Neural cell (in vitro differentiated cells): Measurements from ENCODE around the gene ROBO4. TPM values are rescaled to one million over a fixed set of nuclear protein-coding genes. Genes with fewer than 3 reads are reported as not detected.

ENCODE experiments used
- H2AFZ ChIP-seq: fragments of 200-600, 300-800 bp; sonication (generic), shearing (Covaris generic); 2 replicates; pipeline ENCODE4 v1.6.0; 2014; ENCODE audit warnings: low read depth, mild to moderate bottlenecking, antibody characterized with exemption, low read length, moderate library complexity
- H3F3A ChIP-seq: fragments of 200-600 bp; shearing (Covaris generic); 2 replicates; pipeline ENCODE4 v1.6.1; 2016; ENCODE audit warnings: mild to moderate bottlenecking, moderate library complexity, mixed read lengths, antibody characterized with exemption, low read length; ENCODE audit not compliant: insufficient read depth, poor library complexity, severe bottlenecking
- H3K27ac ChIP-seq: fragments of 200-600, 300-800 bp; sonication (generic), shearing (Covaris generic); 2 replicates; pipeline ENCODE4 v1.5.1; 2014; ENCODE audit warnings: mild to moderate bottlenecking, low read length, moderate library complexity
- H3K27me3 ChIP-seq: fragments of 300-800, 200-600 bp; sonication (generic), shearing (Covaris generic); 2 replicates; pipeline ENCODE4 v1.6.0; 2014; ENCODE audit warnings: mild to moderate bottlenecking, low read depth, low read length, moderate library complexity; ENCODE audit not compliant: insufficient read depth
- H3K36me3 ChIP-seq: fragments of 300-800, 200-600 bp; sonication (generic), shearing (Covaris generic); 2 replicates; pipeline ENCODE4 v1.5.1; 2014; ENCODE audit warnings: mild to moderate bottlenecking, antibody characterized with exemption, low read length, moderate library complexity; ENCODE audit not compliant: insufficient read depth
- H3K4me2 ChIP-seq: fragments of 300-800, 200-600 bp; sonication (generic), shearing (Covaris generic); 2 replicates; pipeline ENCODE4 v1.6.0; 2014; ENCODE audit warnings: mild to moderate bottlenecking, low read length
- H3K4me3 ChIP-seq: fragments of 300-800, 200-600 bp; sonication (generic), shearing (Covaris generic); 2 replicates; pipeline ENCODE4 v1.5.1; 2014; ENCODE audit warnings: mild to moderate bottlenecking, low read length, moderate library complexity
- H3K79me2 ChIP-seq: fragments of 200-600 bp; shearing (Covaris generic); replicated peaks from 2 replicates; pipeline ENCODE4 v1.6.0; 2014; ENCODE audit warnings: mild to moderate bottlenecking, low read length, moderate library complexity; ENCODE audit not compliant: insufficient read depth
- H3K9ac ChIP-seq: fragments of 300-800, 200-600 bp; sonication (generic), shearing (Covaris generic); 2 replicates; pipeline ENCODE4 v1.6.1; 2016; ENCODE audit warnings: mild to moderate bottlenecking, low read length, mixed read lengths
- H3K9me2 ChIP-seq: fragments of 200-600 bp; shearing (Covaris generic); 2 replicates; pipeline ENCODE4 v1.6.1; 2016; ENCODE audit warnings: mild to moderate bottlenecking, low read length, mixed read lengths; ENCODE audit not compliant: insufficient read depth
- H3K9me3 ChIP-seq: fragments of 200-600, 300-800 bp; sonication (generic), shearing (Covaris generic); 2 replicates; pipeline ENCODE4 v1.6.1; 2016; ENCODE audit warnings: mild to moderate bottlenecking, mixed run types, low read length, moderate library complexity, mixed read lengths
- H4K20me1 ChIP-seq: fragments of 200-600 bp; shearing (Covaris generic); 2 replicates; pipeline ENCODE4 v1.6.1; 2016; ENCODE audit warnings: mild to moderate bottlenecking, mixed run types; ENCODE audit not compliant: insufficient read depth
- EP300 ChIP-seq: fragments of 450-650 bp; conservative IDR thresholded peaks from 2 replicates; pipeline ENCODE4 v1.6.1; 2014; ENCODE audit warnings: antibody characterized with exemption, mild to moderate bottlenecking, moderate library complexity; ENCODE audit not compliant: poor library complexity, severe bottlenecking
- EZH2 ChIP-seq: fragments of 200-600, 300-800 bp; shearing (Covaris generic), sonication (generic); IDR thresholded peaks from 2 replicates; pipeline ENCODE4 v1.6.1; 2014; ENCODE audit warnings: antibody characterized with exemption, low read length, borderline replicate concordance, mild to moderate bottlenecking; ENCODE audit not compliant: insufficient read depth, poor library complexity, severe bottlenecking
- MXI1 ChIP-seq: fragments of 450-650 bp; conservative IDR thresholded peaks from 2 replicates; pipeline ENCODE4 v1.6.1; 2014; ENCODE audit warnings: antibody characterized with exemption, mild to moderate bottlenecking; ENCODE audit not compliant: poor library complexity, severe bottlenecking
- POLR2AphosphoS5 ChIP-seq: IDR thresholded peaks from 2 replicates; pipeline ENCODE4 v1.6.1; 2012
- RAD21 ChIP-seq: fragments of 450-650 bp; conservative IDR thresholded peaks from 2 replicates; pipeline ENCODE4 v1.6.1; 2014; ENCODE audit warnings: antibody characterized with exemption, mild to moderate bottlenecking, moderate library complexity
- REST ChIP-seq: IDR thresholded peaks from 2 replicates; pipeline ENCODE4 v1.6.1; 2012; ENCODE audit warnings: borderline replicate concordance
- SMC3 ChIP-seq: fragments of 450-650 bp; conservative IDR thresholded peaks from 2 replicates; pipeline ENCODE4 v1.6.1; 2014; ENCODE audit warnings: antibody characterized with exemption, mild to moderate bottlenecking, moderate library complexity; ENCODE audit not compliant: poor library complexity
- TAF1 ChIP-seq: IDR thresholded peaks from 2 replicates; pipeline ENCODE4 v1.6.1; 2012; ENCODE audit warnings: low read depth
- polyA plus RNA-seq: library from polyadenylated mRNA; depleted of rRNA; stranded (reverse); fragments of >200 nt; gene quantifications from 2 replicates; pipeline ENCODE4 v1.2.3, GENCODE V29; 2014
- TF ChIP-seq, protein P1 (sequence below): fragments of 450-650 bp; IDR thresholded peaks from 2 replicates; pipeline ENCODE4 v1.5.1; 2014; ENCODE audit warnings: antibody characterized with exemption, mild to moderate bottlenecking, moderate library complexity; ENCODE audit not compliant: poor library complexity, severe bottlenecking

Gene ROBO4
- polyA plus RNA-seq, 1 donor from 2014 or later, result not detected

- Histone ChIP-seq H3K27ac (no peak overlapping the region), H3K4me3 (no peak overlapping the region), H3K36me3 (no peaks in the 10 kb centered on the region), H3K79me2 (no peaks in the 10 kb centered on the region), H2AFZ (no peak overlapping the region), H4K20me1 (no peaks in the 10 kb centered on the region), H3F3A (no peaks in the 10 kb centered on the region), H3K27me3 (no peaks in the 10 kb centered on the region), H3K9ac (no peak overlapping the region), H3K9me2 (no peaks in the 10 kb centered on the region), H3K9me3 (no peaks in the 10 kb centered on the region), H3K4me2 (no peak overlapping the region)
- no peak for TF ChIP-seq MXI1
- TF ChIP-seq REST, result no peak
- TF ChIP-seq, protein P1, sequence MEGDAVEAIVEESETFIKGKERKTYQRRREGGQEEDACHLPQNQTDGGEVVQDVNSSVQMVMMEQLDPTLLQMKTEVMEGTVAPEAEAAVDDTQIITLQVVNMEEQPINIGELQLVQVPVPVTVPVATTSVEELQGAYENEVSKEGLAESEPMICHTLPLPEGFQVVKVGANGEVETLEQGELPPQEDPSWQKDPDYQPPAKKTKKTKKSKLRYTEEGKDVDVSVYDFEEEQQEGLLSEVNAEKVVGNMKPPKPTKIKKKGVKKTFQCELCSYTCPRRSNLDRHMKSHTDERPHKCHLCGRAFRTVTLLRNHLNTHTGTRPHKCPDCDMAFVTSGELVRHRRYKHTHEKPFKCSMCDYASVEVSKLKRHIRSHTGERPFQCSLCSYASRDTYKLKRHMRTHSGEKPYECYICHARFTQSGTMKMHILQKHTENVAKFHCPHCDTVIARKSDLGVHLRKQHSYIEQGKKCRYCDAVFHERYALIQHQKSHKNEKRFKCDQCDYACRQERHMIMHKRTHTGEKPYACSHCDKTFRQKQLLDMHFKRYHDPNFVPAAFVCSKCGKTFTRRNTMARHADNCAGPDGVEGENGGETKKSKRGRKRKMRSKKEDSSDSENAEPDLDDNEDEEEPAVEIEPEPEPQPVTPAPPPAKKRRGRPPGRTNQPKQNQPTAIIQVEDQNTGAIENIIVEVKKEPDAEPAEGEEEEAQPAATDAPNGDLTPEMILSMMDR, result no peak
- no peak for TF ChIP-seq POLR2AphosphoS5
- TF ChIP-seq EP300, result no peak
- no peak for TF ChIP-seq RAD21
- TF ChIP-seq TAF1, result no peak
- TF ChIP-seq EZH2, result no peak
- no peak for TF ChIP-seq SMC3
These were observed 31.4 kb upstream of the ROBO4 start for GRCh38 chr11:124928942-124929665.

DNA sequence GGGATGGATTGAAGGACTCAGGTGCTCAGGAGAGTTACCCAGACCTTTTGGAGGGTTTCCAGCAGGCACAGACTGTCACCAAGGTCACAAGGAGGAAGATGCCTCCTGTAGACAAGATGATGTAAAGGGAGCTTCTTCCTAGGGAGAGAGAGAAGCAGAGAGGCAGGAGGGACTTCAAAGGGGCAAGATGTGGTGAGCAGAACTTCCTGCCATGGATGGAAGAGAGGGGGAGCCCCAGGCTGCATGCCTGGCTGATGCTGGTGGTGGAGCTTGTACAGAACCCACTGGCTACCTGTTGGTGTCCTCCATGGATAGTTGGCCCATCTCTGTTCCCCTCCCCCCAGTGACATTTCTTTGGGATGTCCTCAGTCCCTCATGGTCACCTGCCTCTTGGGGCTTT lies 25.6 kb upstream of the ROBO4 start:
- Histone ChIP-seq H4K20me1 (no peaks in the 10 kb centered on the region), H3K9me2 (no peaks in the 10 kb centered on the region), H3K79me2 (no peaks in the 10 kb centered on the region), H3F3A (no peaks in the 10 kb centered on the region), H3K4me3 (no peak overlapping the region), H3K27me3 (peaks cover 18% of the 10 kb centered on the region), H3K4me2 (no peak overlapping the region), H3K36me3 (no peaks in the 10 kb centered on the region), H3K27ac (no peak overlapping the region), H3K9ac (no peak overlapping the region), H2AFZ (no peak overlapping the region), H3K9me3 (no peaks in the 10 kb centered on the region)
- TF ChIP-seq EZH2, result no peak
- no peak for TF ChIP-seq EP300
- no peak for TF ChIP-seq RAD21
- TF ChIP-seq TAF1, result no peak
- no peak for TF ChIP-seq MXI1
- TF ChIP-seq, protein P1, result no peak
- no peak for TF ChIP-seq REST
- TF ChIP-seq POLR2AphosphoS5, result no peak
- no peak for TF ChIP-seq SMC3
